ENCODE data around the gene SVEP1. TPM values are rescaled to one million over a fixed set of nuclear protein-coding genes. Genes with fewer than 3 reads are reported as not detected.

The SVEP1 gene
- total and polyA plus RNA-seq, 10 donors = 0.98 to 44.9 (median 25.8) TPM

- Histone ChIP-seq H3K4me1 (no peaks in the 10 kb centered on the region), H3K9me3 (no peaks in the 10 kb centered on the region), H3K4me3 (no peak overlapping the region), H3K27ac (peak overlapping the region in 1 of 8 donors; percentile 63), H3K36me3 (no peaks in the 10 kb centered on the region), H3K27me3 (replicated peaks in 1 of 7) (no peaks in the 10 kb centered on the region)
- DNase-seq = no peak
- WGBS, 5 donors = 69 to 96% (median 82%) methylated on average over 2 of the region's 2 CpGs
- intact Hi-C loops (cut with DNase I; ENCODE audit: low total_unique reads) = no loop called here
- TF ChIP-seq, protein P1, sequence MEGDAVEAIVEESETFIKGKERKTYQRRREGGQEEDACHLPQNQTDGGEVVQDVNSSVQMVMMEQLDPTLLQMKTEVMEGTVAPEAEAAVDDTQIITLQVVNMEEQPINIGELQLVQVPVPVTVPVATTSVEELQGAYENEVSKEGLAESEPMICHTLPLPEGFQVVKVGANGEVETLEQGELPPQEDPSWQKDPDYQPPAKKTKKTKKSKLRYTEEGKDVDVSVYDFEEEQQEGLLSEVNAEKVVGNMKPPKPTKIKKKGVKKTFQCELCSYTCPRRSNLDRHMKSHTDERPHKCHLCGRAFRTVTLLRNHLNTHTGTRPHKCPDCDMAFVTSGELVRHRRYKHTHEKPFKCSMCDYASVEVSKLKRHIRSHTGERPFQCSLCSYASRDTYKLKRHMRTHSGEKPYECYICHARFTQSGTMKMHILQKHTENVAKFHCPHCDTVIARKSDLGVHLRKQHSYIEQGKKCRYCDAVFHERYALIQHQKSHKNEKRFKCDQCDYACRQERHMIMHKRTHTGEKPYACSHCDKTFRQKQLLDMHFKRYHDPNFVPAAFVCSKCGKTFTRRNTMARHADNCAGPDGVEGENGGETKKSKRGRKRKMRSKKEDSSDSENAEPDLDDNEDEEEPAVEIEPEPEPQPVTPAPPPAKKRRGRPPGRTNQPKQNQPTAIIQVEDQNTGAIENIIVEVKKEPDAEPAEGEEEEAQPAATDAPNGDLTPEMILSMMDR (IDR thresholded peaks at IDR 0.05 in 8 of 11, conservative IDR thresholded peaks at IDR 0.05 in 3 of 11) = no peak
- no peak for TF ChIP-seq POLR2A (IDR thresholded peaks at IDR 0.05)
- TF ChIP-seq POLR2AphosphoS5 (IDR thresholded peaks at IDR 0.05) = no peak
Observed at GRCh38 chr9:110355911-110356310, 223.6 kb downstream of the SVEP1 start.

DNA sequence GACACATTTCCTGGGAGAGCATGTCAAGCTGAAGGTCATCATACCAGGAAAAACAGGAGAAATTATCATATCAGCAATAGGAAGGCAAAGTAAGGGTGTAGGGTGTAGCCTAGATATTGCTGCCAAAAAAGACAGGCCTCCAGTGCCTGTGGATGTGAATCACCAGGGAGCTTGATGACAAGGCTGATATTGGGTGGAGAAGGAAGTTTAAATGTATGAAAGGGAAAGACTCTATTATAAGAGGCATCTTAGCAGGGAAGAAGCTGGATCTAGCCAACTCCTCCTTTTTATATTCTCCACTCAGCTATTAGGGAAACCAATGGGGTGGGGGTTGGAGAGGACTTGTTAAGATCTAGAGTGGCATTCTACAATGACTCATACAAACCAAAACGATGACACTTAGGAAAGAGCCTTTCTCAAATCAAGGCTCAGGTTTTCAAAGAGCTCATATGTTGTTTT, 228.5 kb downstream of the SVEP1 start:
- no peaks in the 10 kb centered on the region for H3K9me3 ChIP-seq
- H3K27me3 ChIP-seq (replicated peaks in 1 of 7) = no peaks in the 10 kb centered on the region
- no peak overlapping the region for H3K27ac ChIP-seq
- no peaks in the 10 kb centered on the region for H3K36me3 ChIP-seq
- WGBS, 5 donors = 41 to 65% (median 51%) methylated on average over 1 of the region's 1 CpG
- H3K4me3 ChIP-seq = no peak overlapping the region
- intact Hi-C loops (cut with DNase I; ENCODE audit: low total_unique reads) = no loop called here
- H3K4me1 ChIP-seq = no peaks in the 10 kb centered on the region
- TF ChIP-seq, protein P1 (IDR thresholded peaks at IDR 0.05 in 8 of 11, conservative IDR thresholded peaks at IDR 0.05 in 3 of 11) = no peak
- no peak for TF ChIP-seq POLR2A (IDR thresholded peaks at IDR 0.05)
- no peak for TF ChIP-seq POLR2AphosphoS5 (IDR thresholded peaks at IDR 0.05)
- DNase-seq = no peak

DNA sequence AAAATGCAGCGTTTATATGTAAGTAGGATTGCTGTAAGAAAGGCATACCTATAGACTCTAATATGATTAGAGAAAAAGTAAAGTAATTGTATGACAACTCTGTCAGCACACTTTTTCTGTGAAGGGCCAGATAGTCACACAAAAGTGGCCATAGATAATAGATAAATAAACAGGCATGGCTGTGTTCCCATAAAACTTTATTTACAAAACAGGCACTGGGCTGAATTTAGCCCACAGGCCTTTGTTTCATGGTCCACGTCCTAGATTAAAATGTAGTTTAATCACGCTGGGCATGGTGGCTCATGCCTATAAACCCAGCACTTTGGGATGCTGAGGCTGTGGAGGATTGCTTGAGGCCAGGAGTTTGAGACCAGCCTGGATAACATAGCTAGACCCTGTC, 233.2 kb downstream of the SVEP1 start:
- no peaks in the 10 kb centered on the region for H3K36me3 ChIP-seq
- no peak overlapping the region for H3K4me3 ChIP-seq
- H3K9me3 ChIP-seq = no peaks in the 10 kb centered on the region
- intact Hi-C loops (cut with DNase I; ENCODE audit: low total_unique reads) = no loop called here
- no peak for DNase-seq
- H3K4me1 ChIP-seq = no peaks in the 10 kb centered on the region
- TF ChIP-seq, protein P1 (IDR thresholded peaks at IDR 0.05 in 8 of 11, conservative IDR thresholded peaks at IDR 0.05 in 3 of 11) = no peak
- TF ChIP-seq POLR2A (IDR thresholded peaks at IDR 0.05) = no peak
- H3K27ac ChIP-seq = no peak overlapping the region
- H3K27me3 ChIP-seq (replicated peaks in 1 of 7) = no peaks in the 10 kb centered on the region
- WGBS, 5 donors = 41 to 63% (median 56%) methylated on average over 3 of the region's 3 CpGs

GRCh38 chr9:110344821-110345220, 234.7 kb downstream of the SVEP1 start:
- H3K4me3 ChIP-seq = no peak overlapping the region
- no peaks in the 10 kb centered on the region for H3K9me3 ChIP-seq
- no peak for DNase-seq
- TF ChIP-seq POLR2AphosphoS5 (IDR thresholded peaks at IDR 0.05) = no peak
- TF ChIP-seq, protein P1 (IDR thresholded peaks at IDR 0.05 in 8 of 11, conservative IDR thresholded peaks at IDR 0.05 in 3 of 11) = no peak
- no peak for TF ChIP-seq POLR2A (IDR thresholded peaks at IDR 0.05)
- no peak overlapping the region for H3K27ac ChIP-seq
- whole genome bisulfite sequencing, 5 donors = 87 to 98% (median 94%) methylated on average over 6 of the region's 6 CpGs
- intact Hi-C loops (cut with DNase I; ENCODE audit: low total_unique reads) = no loop called here
- no peaks in the 10 kb centered on the region for H3K27me3 ChIP-seq (replicated peaks in 1 of 7)
- H3K36me3 ChIP-seq = no peaks in the 10 kb centered on the region
- H3K4me1 ChIP-seq = no peaks in the 10 kb centered on the region
